GM19397 (cell line): ENCODE measurements around the gene POU2F3.

Experiments used
- ATAC-seq: cut with Tn5 transposase; IDR thresholded peaks from one replicate; pipeline ENCODE4 v1.9.1; 2021; ENCODE audit warnings: mild to moderate bottlenecking, moderate library complexity; ENCODE audit not compliant: unreplicated experiment

POU2F3 gene

DNA sequence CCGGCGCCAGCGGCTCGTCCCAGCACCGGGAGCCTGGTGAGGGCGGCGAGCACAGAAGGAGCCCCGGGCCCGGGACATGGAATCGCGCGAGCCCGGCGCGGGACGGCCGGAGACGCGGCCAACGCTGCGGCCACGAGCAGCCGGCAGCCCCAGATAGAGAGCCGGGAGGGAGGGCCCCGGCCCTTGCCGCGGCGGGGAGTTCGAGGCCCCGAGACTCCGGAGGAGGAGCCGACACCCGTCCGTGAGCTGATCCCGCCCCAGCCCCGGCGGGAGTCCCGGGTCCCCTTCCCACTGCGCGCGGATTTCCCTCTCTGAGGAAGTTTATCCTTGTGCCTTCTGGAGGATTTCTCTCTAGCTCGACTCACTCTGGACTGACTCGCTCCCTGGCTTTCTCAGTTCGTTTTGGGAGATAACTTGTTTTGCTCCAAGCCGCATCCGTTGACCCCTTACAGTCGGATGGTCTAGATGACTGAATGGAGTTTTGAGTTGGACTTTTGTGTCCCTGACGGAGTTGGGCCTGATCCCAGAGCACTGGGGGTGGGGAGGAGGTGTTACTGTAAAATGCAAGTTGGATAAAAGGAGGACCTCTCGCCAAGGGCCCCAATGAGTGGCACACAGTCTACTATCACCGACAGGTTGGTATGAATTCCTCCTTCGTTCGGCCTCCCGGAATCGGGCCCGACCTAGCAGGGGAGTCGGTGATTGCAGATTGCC, 96.9 kb downstream of the POU2F3 start:
- peak; percentile 40 for ATAC-seq

DNA sequence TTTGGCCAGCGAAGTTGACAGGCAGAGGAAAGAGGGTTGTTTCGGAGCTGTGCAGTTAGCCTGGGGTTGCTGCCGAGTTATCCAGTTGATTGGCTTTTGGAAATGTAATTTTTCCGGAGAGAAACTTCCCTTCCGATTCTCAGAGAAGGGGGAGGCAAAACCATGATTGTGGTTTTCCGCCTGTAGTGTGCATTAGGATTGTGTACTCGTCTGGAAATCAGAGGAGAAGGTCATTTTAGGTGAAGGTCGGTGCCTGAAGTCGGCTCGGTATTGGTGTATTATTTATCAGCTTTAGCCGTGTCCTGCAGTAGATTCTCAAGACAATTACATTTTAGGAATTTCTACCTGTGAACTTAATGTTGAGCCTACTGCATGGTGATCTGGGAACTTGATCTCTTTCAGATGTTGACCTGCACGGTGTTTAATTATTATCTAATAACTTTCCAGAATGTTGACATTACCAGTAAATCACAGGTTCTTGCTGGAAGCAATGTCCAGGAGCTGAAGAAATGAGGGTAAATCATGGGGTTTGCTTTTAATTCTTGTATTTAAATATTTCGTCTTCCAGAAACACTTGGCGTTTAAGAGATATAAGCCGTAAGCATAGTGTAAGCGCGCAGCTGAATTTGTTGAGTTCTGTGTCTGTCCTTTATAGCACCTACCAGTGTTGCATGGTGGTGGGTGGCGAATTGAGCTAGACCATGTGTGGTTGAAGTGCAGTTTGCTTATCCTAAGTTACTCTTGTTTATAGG, 97.6 kb downstream of the POU2F3 start:
- ATAC-seq: no peak

DNA sequence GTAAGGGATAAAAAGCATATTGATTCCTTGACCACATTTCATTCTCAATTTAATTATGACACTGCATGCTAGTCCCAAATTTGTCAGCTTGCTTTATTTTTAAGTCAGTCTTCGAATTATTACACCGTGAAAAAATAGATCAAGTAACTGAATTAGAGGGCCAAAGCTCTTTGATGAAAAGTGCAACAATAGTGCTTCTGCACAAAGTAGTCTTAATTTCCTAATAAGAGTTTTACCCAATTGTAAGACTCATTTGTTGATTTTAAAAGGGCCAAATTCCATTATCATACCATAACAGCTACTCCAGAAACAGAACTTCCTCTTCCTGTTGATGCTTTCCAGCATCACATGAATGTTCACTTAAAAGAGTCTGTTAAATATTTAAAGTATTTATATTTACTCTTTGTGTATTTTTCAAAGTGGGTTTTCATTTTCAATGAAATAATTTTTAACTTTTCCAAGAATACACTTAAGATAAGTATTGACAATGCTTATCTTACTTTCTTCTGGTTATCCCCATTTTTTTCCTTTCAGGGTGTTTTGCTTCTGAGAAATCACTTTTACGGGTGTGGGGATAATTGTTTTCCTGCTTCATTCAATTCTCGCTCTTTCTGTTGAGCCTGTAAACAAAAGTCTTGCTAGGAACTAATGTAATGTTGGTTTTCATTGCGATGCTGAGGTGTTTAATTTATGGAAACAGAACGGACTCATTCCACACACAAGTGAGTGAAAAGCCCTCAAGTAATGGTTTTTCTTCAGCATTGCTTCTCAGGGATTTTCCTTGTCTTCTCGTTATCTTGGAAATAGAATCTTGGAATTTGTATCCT, 98.4 kb downstream of the POU2F3 start:
- no peak for ATAC-seq

DNA sequence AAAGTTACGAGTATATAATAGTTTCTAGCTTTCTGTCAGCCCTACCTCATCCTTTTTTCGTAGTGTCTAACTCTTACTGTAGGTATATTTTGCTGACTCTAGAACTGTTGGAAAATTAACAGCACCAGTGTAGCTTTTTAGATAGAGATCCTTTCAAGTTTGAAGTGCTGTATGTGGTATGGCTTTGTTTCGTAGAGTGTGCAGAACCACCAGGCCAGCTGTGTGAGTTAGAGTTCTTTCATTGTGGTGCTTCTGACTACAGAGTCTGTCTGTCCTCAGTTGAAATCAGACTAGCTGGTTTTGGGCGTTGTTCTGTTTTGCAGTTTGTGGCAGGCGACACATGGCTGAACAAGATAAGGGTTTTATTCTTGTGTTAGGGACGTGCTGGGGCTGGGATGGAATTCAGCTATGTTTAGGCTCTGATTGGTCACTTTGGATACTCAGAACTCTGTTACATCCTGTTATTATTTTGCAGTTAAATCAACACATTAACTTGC, 99.5 kb downstream of the POU2F3 start:
- no peak for ATAC-seq

DNA sequence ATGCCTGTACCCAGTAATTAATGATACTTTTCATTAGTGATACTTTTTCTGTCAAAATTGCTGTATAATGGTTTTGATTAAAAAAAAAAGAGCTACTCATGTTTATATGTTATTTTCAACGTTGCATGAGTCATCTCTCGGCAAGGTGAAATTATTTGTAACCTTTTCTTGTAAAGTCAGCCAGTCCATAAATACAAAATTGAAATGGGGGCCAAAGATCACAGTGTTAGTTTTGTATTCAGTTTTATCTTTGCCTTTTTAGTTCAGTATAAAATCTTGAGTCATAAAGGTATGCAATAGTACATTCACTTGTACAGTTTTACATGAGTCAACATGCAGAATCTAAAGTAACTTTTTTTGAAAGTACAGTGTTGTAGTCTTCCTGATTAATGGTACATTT, 100.6 kb downstream of the POU2F3 start:
- no peak for ATAC-seq

DNA sequence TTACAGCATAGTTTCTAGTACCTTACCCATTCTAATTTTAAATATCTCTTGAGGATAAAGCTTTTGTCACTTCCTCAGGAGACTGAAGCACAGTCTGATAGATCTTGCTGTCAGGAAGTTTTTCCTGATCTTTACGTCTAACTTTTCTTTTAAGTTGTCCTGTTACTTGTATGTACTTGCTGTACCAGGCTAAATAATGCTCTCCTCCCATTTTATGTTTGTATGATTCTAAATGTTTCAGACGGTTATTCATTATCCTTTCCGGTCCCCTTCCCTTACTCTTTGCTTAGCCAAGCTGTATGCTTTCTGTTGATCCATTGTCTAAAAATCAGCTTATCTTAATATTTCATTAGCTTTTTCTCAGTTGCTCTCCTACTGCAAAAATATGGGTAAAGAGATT, 102.3 kb downstream of the POU2F3 start:
- no peak for ATAC-seq

DNA sequence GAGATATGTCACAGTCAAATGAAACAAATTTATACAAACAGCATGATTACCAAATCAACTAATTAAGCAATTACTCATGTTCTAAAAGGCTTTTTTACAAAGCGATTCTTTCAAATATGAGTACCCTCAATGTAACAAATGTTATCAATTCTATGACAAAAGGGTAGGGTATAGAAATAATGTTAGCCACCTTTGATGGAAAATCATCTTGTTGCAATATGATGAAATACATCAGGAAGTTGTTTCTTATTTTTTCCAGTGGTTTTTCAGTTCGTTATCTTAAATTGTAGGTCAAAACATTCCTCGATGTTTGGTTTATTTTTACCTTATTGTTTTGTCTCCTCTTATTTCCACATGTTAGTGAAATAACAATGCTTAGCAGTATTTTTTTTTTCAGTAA, 102.7 kb downstream of the POU2F3 start:
- ATAC-seq: no peak

DNA sequence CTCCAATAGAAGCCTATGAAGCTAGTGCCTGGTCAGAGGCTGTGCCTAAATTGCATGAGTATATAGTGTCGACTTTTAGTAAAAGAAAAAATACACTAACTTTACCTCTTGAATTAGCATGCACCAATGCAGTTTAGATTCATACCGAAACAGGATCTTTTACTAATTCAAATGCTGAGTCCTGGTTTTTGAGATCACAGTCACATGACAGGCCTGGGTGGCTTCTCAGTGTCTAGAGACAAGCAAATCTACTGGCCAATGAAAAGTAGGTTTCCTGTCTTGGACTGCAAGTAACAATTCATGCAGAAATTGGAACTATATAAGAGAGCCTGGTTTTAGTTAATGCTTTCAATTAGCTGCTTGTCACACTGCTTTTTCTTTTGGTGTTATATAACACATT, 103.5 kb downstream of the POU2F3 start:
- ATAC-seq: peak; percentile 60

DNA sequence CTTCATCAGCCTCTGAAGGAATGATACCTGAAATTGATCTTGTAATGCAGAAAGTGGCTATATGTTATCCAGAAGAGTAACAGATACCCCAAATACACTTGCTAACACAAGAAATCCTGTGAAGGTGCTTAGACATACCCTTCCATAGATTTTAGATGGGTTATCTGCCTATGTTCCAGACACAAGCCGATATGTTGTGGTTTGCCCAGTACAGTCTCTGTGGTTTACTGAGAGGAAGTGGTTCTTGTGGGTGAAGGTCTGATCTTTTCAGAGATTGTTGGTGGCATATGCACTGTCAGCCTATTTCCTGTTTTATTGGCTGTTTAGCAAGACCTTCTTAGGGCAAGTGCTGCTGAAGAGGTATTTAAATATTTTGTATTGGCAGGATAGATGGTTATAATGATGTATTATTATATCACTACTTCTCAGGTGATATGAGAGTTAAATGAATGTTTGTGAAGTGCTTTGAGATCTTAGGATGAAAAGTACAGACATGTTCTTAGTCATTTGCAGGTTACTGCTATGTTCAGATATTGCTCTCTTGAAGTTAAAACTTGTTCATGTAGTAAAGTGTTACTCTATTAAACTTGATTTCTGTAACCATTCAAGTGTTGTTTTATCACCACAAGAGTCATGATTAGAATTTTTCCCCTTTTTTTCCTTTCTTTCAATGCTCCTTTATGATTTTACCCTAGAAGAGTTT, 104.5 kb downstream of the POU2F3 start:
- peak; percentile 80 for ATAC-seq

DNA sequence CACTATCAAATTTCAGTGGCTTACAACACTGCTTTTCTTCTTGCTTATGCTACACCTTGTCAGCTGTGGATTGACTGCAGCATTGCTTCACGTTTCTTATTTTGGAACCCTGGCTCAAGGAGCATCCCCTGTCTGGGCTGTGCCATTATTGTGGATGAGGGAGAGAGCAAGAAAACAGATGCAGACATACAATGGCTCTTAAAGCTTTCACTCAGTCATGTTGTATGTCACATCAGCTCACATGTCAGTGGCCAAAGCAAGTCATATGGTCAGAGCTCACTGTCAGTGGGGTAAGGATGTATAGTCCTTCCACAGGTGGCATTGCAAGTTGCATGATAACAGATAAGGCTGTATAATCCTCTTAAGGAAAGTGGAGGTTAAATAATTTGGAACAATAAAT, 106.3 kb downstream of the POU2F3 start:
- no peak for ATAC-seq

DNA sequence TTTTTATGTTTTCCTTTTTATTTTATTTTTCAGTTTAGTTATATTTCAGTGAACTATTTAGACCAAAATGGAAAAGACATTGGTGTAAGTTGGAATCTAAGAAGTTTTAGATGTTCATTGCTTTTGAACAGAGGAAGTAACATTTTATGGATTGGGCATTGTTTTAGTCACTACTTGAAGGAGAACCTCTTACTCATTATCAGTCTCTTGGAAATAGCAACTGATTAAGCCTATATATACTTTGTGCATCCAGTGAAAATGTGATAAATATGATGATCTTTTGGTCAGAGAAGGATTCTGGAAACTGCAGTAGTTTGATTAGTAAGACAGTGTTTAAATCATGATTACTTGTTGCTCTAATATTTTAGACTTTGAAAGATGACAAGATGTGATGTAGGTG, 110.7 kb downstream of the POU2F3 start:
- ATAC-seq: no peak

DNA sequence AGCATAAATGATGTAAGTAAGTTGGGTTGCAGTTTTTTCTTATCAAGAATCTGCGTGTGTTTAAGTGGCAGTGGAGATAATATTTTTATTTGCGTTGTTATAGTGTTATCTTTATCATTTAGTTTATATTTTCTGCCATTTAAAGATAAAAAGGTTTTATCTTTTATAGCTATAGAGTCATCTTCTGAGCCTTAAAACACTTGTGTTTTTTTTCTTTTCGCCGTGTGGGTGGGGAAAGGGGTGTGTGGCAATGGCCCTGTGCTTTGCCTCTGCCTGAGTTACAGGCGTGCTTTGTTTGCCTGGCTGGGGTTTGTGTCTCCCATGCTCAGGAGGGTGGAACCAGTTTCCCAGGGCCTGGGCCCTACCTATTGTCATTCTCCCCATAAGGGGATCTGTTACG, 112.5 kb downstream of the POU2F3 start:
- no peak for ATAC-seq

DNA sequence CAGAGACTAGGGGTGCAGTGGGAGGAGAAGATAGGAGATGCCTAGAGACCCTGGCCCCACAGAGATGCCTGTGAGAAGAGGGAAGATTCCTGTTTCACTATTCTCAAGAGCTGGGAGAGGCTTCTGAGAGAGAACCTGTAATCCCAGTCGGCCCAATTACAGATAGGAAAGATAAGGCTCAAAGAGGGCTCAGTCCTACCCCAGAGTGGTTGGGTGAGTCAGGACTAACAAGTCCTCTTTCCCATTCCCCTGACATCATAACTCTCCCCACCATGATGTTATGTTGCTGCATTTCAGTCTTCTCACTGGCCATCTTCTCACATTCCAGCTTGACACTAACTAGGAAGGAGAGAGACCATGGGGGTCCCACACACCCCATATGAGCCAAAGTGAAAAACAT, 114.1 kb downstream of the POU2F3 start:
- no peak for ATAC-seq

DNA sequence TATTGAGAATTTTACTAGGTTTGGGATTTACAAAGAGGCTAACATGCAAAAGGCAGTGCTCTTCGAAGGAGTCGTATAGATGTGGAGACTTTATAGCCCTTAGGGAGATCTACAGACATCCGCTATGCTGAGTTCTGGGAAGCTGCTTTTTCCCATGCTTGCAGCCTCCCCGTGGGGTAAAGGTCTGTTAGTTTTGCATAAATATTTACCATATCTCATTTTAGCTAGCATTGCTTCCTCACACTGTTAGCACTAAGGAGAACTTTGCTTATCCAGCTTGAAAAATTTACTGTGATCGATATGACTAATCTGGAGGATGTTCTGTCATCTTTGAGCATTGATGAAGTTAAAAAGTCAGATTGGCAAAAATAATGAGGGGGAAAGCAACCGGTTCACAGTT, 114.8 kb downstream of the POU2F3 start:
- ATAC-seq: no peak

DNA sequence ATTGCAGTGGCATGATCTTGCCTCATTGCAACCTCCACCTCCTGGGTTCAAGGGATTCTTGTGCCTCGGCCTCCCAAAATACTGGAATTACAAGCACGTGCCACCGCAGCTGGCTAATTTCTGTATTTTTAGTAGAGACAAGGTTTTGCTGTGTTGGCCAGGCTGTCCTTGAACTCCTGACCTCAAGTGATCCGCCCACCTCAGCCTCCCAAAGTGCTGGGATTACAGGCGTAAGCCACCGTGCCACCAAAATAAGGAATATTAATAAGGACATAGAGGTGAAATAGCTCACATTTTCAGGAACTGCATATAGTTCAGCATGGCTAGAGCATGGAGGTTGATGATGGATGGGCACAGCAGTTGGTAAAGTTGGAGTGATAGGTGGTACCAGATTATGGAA, 117.7 kb downstream of the POU2F3 start:
- ATAC-seq: no peak

DNA sequence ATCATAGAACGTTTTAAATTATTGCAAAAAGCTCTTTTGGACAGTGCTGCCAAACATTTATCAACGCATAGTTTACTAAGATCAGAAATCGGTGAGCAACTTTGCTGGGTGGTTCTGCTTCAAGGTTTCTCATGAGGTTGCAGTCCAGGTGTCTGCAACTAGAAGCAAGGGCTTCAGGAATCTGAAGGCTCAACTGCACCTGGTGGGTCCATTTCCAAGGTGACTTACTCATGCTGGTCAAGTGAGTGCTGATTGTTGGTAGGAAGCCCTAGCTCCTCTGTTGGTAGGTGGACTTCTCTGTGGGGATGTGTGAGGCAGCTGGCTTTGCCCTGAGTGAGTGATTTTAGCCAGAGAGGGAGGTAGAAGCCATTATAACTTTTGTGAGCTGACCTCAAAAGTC, 118.8 kb downstream of the POU2F3 start:
- no peak for ATAC-seq

DNA sequence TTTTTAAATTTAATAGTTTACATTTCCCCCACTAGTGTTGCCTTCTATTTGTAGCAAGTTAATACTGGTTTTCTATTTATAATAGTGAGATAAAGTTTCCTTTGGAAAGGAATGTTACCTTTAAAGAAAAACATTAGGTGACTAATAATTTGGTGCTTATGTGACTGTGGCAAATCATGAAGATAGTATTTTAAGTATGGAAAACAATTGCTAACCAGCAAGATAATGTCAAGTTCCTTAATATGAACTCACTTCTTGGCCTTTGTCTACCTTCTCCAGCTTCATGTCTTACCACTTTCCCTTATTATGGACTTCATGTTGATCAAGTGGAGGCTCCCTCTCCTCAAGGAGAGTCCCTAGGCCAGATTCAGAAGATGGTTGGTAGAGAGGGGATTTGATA, 123.5 kb downstream of the POU2F3 start:
- ATAC-seq: no peak

DNA sequence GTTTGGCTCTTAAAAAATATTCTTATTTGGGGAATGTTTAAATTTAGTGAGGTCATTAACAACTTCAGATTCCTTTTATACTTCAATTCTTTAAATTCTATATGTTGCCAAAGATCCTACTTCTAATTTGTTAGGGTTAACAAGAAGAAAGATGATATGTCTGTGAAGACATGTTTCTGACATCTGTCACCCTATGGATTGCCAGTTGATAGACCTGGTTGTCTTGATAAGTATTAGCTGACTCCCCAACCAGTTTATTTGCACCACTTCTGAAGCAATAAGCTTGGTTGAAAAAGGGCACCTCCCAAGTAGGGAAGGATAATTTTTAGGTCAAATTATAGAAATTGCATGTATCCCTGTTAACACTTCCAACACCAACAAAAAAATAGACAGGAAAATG, 125.6 kb downstream of the POU2F3 start:
- ATAC-seq: no peak
